GM21360 (cell line): Measurements from ENCODE around the gene COPS8.

Source experiments
- ATAC-seq: cut with Tn5 transposase; IDR thresholded peaks from one replicate; pipeline ENCODE4 v1.9.1; 2021; ENCODE audit warnings: mild to moderate bottlenecking, moderate library complexity; ENCODE audit not compliant: unreplicated experiment

COPS8 gene

GRCh38 chr2:237130562-237131421, 45.1 kb downstream of the COPS8 start:
- no peak for ATAC-seq

DNA sequence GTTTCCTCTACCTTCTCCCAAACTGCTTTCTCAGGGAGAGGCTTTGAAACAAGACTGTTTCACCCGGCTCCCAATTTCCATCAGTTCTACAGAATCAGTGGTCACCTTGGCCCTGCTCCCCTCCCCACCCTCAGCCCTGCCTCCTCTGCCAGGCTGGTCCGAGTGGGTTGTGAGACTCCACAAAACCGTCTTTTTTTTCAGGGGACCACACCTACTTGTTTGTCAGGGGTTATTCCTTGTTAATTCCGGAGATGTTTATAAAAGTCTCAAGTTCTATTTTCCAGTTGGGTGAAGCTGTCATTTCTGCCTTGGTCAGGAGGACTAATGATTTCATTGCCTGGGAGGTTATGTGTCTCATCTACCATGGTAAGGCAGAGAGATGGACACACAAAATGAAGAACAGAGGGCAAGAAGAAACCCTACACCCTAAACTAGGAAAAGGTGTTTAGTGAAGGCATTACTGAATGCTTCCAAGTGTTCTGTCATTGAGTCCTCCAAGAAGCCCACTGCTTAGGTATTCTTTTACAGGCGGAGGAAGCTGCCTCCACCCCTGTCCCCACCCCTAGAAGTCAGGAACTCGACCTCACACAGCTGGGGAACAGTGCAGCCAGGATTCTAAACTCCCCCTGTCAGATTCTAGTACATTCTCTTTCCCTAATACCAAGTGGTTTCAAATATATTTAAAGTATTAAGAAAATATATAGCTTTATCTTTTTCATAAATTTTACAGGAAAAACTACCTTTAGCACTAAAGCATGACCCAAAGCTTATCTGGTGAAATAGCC, 46.3 kb downstream of the COPS8 start:
- ATAC-seq: no peak

DNA sequence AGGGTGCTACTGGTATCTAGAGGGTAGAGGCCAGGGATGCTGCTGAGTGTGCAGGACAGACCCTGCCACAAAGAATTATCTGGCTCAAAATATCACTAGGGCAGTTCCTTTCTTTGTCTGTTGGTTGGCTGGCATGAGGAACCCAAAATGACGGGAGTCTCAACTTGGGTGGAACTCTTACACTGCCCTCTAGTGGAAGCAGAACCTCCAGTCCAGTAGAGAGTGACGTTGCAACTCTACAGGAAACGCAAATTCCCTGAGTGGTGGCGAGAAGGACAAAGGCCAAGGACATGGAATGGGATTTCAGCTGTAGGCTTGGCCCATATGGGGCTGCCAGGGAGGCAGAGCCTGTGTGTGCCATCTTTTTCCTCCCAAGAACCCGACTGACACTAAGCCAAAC, 47.1 kb downstream of the COPS8 start:
- no peak for ATAC-seq

DNA sequence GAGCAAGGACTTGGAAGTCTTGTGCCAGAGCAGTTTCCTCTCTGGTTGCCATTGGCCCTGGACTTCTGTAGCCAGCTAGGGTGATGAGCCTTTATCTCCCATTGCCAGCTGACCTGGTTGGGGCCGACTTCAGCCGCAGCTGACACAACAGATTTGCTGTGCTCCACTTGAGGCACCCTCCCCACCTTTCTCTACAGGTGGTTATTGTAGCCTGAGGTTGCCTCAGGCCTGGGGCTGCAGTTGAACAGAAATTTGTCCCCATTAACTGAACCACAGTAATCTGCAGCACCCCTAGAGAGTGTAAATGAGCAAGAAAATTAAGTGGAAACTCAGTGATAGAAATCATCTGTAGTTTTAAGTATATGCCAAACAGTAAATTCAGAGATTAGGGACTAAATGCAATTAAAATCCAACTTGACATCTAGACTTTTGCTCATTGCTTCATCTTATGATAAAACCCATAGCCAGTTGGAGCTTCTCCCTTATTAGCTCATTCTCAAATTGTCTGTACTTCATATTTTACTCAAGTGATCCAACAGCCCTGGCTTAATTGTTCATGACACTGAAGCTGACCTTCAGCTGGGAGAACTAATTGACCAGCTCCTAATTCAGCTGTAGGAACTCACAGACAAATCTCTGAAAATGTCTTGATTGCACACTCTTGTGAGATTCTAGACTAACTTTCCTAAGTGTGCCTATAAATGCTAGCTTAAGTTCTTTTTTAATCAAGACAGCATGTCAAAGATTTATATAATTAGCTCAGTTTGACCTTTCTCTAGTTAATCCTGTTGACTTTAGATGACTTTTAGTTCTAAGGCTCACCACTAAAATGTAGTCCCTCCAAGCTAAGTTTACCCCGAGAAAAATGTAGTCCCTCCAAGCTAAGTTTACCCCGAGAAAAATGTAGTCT, 48.9 kb downstream of the COPS8 start:
- no peak for ATAC-seq

DNA sequence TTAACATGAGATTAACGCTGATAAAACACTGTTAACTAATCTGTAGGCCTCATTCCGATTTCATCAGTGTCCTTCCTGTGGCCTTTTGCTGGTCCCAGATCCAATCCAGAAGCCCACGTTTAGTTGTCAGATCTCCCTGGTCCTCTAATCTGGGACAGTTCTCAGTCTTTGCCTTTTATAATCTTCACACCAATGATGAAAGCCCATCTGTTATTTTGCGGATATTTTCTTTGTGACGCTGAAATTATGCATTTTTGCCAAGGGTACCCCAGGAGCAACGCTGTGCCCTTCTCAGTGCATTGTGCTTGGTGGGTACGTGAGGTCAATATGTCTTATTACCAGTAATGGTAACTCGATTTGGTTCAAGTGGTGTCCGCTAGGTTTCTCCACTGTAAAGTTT, 51.1 kb downstream of the COPS8 start:
- ATAC-seq: no peak

- ATAC-seq: no peak
Observed at GRCh38 chr2:237137626-237138323, 52.1 kb downstream of the COPS8 start.

DNA sequence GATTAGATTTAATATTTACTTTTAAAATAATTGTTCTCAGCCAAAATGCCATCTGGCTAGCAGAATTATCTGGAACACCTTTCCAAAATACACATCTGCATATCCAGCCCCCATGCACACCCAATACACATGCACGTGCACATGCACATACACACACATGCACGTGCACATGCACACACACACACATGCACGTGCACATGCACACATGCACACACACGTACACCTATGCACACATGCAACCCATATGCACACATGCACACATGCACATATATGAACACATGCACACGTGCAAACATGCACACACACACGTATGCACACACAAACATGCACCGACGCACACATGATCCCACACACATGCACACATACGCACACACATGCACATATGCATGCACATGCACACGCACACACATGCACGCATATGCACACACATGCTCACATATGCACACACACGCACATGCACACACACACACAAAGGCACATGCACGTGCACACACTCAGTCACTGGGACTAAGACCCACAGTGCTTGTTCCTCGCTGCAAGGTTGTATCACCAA, 53.5 kb downstream of the COPS8 start:
- ATAC-seq: no peak

- ATAC-seq: no peak
Observed at GRCh38 chr2:237140689-237141285, 55.1 kb downstream of the COPS8 start.

- ATAC-seq: no peak
Observed at GRCh38 chr2:237141571-237142051, 55.9 kb downstream of the COPS8 start.

GRCh38 chr2:237143118-237143517, 57.4 kb downstream of the COPS8 start:
- no peak for ATAC-seq

DNA sequence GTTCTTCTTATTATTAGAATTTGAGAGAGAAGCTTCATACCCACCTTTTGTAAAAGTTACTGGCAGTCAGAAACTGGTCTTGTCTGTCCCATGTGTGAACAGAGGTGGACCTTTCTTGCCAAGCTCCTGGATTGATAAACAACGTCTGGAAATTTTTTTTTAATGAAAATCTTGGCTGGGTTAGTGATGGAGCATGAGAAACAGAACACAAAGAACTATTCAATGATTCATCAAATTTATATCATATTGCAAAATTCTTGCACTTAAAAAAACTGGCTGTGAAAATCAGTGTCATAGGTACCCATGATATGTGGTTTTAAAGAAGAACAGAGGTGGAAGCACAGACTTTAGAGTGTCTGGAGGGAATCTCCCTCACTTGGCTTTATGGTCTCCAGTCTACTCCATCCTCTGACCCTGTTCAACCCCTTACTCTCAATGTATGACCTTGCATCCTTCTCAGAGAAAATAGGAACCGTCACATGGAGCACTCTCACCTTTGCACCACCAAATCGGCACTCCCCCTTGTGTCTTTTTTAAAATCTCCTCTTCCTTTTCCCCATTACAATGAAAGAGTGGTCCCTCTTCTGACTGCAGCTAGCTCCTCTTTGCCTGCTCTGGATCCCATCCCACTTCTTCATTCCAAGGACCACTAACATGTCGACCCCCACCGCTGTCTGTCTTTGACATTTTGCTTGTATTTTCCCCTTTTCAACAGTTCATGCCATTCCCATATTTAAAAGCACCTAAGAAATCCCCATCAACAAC, 58.2 kb downstream of the COPS8 start:
- ATAC-seq: no peak

- ATAC-seq: no peak
Observed at GRCh38 chr2:237144516-237144915, 58.8 kb downstream of the COPS8 start.

- no peak for ATAC-seq
Observed at GRCh38 chr2:237147317-237147716, 61.6 kb downstream of the COPS8 start.

DNA sequence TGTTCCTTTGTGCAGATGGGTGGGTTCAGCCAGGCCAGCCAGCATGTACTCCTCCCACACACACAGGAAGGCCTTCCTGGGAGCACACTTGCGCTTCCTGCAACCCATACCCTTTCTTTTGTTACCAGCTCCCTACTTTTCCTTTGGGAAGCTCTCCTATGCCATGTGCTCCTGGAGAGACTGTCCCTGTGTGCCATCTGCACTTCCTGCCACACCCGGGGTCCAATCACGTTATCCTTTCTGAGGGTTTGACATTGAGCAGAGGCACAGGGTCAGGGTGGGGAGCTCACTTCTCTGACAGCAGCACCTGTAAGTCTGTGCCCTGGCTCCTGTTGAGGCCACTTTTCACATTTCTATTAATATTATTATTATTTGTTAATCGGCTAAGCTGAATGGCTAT, 62.9 kb downstream of the COPS8 start:
- no peak for ATAC-seq

GRCh38 chr2:237149425-237149824, 63.7 kb downstream of the COPS8 start:
- no peak for ATAC-seq
